GM10847 (cell line): Measurements from ENCODE around the gene BICDL1.

Experiments
- POLR2A ChIP-seq: IDR thresholded peaks from 2 replicates; pipeline ENCODE4 v1.6.1; 2011; ENCODE audit not compliant: insufficient read length; ENCODE audit errors: extremely low read depth

The BICDL1 gene

GRCh38 chr12:120037851-120038250 lies 48.8 kb downstream of the BICDL1 start:
- TF ChIP-seq POLR2A = no peak

DNA sequence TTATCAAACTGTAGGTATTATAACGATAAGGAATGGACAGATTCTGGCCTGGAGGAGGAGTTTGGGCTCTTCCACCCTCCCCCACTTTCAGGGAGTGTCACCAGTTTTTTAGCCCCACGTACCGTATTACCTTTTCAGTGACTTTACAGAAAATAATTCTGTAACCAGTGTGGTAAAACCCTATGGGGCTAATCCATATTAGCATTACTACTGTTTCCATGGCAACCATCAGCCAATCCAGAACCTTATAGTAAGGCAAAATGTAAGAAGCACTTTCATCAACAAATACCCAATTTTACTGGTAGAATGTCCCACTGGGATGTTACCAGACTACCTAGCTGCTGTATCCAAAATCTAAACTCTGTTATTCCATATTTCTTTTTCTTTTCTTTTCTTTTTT lies 50.7 kb downstream of the BICDL1 start:
- TF ChIP-seq POLR2A = no peak

DNA sequence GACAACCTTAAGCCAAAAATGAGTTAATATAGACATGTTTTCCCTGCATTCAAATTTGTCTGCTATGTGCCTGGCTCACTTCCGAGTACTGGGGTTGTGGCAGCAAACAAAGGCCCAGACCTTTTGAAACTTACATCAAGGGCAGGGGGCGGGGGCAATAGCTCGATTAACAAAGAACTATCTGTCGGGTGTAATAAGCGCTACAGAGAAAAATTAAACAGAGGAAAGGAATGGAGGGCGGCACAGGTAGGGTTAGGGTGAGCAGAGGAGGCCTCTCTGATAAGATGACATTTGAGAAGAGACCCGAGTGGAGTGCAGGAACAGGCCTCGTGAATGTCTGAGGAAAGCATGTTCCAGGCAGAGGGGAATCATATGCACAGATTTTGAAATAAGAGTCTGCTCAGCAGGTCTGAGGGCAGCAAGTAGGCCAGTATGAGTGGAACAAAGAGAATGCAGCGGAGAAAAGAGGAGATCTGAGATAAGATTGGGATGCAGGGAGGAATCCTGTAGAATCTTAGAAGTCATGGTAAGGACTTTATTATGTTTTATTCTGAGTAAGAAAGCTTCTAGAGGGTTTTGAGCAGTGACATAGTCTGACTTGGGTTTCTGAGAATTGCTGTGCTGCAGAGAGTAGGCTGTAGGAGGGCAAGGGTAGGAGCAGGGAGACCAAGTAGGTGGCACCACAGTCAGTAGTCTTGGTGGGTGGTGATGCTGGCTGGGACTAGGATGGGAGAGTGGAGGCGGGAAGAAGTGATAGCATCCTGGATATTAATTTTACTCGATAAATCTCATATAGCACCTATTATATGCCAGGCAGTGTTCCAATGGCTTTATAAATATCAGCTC lies 52.6 kb downstream of the BICDL1 start:
- no peak for TF ChIP-seq POLR2A

DNA sequence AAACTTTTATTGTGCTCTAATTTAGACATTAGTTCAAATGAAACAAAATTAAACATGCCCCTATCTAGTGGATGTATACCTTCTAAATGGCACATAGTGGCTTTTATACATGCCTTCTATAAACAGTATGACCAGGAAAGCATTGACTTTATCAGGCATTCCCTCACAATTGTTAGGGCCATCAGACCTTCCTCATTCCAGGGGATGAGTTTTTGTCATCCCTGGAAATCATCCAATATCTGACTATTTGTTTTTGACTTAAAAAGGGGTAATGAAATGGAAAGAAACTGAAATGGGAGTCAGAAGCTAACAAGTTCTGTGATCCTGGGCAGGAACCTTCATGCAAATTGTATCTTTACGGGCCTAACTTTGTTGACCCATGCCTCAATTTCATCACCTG lies 58.0 kb downstream of the BICDL1 start:
- no peak for TF ChIP-seq POLR2A

- no peak for TF ChIP-seq POLR2A
Measured at GRCh38 chr12:120048263-120048662, 59.2 kb downstream of the BICDL1 start.

GRCh38 chr12:120049426-120049825 lies 60.4 kb downstream of the BICDL1 start:
- no peak for TF ChIP-seq POLR2A

DNA sequence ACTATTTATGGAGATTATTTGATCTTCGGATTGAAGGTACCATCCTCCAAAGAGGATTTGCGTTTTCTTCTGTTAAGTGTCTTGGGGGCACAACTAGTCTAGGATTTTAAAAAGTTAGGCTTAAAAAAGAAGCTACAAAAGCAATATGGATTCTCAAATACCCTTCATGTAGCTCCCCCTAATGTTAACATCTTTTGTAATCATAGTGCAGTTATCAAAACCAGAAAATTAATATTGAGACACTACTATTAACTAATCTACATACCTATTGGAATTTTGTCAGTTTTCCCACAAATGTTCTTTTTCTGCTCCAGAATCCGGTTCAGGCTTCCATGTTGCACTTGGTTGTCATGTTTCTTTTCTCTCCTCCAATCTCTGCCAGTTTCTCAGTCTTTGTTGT lies 62.5 kb downstream of the BICDL1 start:
- TF ChIP-seq POLR2A = no peak

- TF ChIP-seq POLR2A = no peak
Measured at GRCh38 chr12:120054293-120054692, 65.3 kb downstream of the BICDL1 start.

GRCh38 chr12:120055231-120056000 lies 66.4 kb downstream of the BICDL1 start:
- TF ChIP-seq POLR2A = no peak

GRCh38 chr12:120056739-120057138 lies 67.7 kb downstream of the BICDL1 start:
- TF ChIP-seq POLR2A = no peak

GRCh38 chr12:120060196-120060595 lies 71.2 kb downstream of the BICDL1 start:
- TF ChIP-seq POLR2A = no peak

DNA sequence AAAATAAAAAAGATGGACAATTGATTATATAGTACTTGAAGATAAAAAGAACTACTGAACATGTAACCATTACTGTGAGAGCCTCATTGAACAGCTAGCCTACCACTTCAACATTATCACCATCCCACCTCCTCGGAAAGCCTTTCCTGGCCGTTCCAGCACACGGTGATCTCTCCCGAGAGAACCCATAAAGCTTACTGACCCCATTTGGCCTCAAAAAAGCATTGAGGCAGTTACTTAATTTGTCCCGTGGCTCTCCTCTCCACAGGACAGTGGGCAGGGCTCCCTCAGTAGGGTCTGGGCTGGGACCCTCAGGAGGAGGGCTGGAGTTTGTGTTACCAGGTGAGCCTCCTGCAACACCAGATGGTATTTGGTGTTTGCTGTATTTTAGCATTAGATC lies 71.7 kb downstream of the BICDL1 start:
- TF ChIP-seq POLR2A = no peak

DNA sequence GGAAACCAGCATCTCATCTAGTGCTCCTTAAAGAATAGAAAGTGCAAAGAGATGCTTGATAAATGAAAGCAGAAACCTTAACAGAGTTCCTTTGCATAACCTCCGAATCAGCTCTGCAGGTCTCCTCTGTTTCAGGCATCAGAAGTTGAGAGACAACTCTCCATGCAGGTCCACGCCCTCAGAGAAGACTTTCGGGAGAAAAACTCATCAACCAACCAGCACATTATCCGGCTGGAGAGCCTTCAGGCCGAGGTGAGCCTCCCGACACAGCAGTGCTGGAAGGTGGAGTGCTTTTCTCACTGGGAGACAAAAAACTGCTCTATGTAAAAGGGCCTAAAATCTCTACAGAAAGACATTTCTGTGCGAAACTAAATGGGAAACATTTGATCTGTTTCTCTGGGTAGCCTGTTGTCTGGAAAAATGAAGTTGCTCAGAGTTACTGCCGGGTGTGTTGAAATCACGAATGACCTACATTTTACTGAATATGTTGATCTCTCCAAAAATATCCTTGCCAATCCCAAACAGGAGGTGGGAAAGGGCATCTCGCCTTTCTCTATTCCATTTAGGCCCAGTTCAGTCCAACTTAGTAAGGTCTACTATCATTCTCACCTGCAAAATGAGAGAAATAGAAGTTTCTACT lies 72.7 kb downstream of the BICDL1 start:
- no peak for TF ChIP-seq POLR2A

GRCh38 chr12:120062976-120063579 lies 74.0 kb downstream of the BICDL1 start:
- TF ChIP-seq POLR2A = no peak
